ENCODE measurements around the gene ENDOU. TPM values are rescaled to one million over a fixed set of nuclear protein-coding genes. Genes with fewer than 3 reads are reported as not detected.

The ENDOU gene
- total RNA-seq, 1 donor from 2014 or later: not detected

DNA sequence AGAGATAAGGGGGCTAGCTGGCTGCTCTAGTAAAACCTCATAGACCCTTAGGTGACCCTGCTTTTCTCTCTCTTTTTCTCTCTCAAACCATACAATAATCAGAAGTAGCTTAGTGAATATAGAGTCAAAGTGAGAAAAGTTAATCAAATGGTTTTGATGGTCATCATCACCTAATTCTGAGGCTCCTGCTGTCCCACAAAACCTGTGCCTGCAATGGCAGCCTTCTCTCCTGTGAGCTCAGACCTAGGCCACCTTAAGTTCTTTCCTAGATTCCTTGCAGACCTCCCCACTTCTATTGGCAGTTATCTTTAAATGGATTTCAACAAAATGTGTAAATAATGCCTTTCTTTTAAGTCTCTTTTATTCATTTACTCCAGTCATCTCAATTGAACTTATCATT is 17.9 kb downstream of the ENDOU start:
- TF ChIP-seq, protein P1, sequence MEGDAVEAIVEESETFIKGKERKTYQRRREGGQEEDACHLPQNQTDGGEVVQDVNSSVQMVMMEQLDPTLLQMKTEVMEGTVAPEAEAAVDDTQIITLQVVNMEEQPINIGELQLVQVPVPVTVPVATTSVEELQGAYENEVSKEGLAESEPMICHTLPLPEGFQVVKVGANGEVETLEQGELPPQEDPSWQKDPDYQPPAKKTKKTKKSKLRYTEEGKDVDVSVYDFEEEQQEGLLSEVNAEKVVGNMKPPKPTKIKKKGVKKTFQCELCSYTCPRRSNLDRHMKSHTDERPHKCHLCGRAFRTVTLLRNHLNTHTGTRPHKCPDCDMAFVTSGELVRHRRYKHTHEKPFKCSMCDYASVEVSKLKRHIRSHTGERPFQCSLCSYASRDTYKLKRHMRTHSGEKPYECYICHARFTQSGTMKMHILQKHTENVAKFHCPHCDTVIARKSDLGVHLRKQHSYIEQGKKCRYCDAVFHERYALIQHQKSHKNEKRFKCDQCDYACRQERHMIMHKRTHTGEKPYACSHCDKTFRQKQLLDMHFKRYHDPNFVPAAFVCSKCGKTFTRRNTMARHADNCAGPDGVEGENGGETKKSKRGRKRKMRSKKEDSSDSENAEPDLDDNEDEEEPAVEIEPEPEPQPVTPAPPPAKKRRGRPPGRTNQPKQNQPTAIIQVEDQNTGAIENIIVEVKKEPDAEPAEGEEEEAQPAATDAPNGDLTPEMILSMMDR (IDR thresholded peaks at IDR 0.05): no peak
- no peak overlapping the region for H3K4me3 Mint-ChIP-seq (ENCODE audit: unreplicated experiment)
- H3K27me3 Mint-ChIP-seq (ENCODE audit: low read depth): no peaks in the 10 kb centered on the region
- no peaks in the 10 kb centered on the region for H3K36me3 Mint-ChIP-seq (ENCODE audit: low read depth)
- H3K4me1 Mint-ChIP-seq (ENCODE audit: low read depth): peaks cover 29% of the 10 kb centered on the region
- DNase-seq (ENCODE audit: low spot score): no peak
- no peak overlapping the region for H3K27ac Mint-ChIP-seq (ENCODE audit: unreplicated experiment)
- H3K9me3 Mint-ChIP-seq (ENCODE audit: low read depth): no peaks in the 10 kb centered on the region

DNA sequence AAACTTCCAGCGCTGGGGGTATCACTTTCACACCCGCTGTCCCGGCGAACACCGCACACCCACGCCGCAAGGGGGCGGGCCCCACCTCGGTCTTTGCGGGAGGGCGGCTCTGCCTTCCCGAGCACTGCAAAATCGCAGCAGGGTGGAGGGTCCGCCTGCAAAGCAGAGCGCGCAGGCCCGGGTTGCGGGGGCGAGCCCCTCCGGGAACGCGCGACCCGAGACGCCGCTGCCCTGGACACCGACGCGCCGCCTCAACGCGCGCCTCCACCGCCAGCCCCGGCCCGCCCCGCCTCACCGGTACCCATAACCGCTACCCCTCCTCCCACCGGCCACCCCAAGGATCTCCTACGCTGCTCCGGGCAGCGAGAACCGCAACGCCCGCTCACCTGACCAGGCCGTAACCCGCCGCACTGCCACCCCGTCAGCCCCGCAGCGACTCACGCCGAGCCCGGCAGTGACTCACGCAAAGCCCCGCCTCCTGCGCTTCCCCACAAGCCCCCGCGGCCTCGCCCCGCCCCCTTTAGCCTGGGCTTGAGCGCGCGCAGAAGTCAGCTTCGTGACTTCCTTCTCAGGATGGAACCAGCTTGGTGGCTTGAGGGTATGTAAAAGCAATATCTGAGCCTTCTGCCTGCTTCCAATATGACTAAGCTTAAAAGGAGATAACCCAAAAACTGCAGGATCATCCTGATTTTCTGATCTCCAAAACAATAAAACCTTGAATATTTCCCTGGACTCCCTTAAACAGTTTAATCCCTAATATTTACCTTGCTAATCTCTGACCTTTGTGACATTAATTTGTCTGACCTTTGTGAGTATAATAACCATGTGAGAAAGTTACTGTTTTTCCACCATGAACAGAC is 19.5 kb downstream of the ENDOU start, which contains the start of gene RPAP3:
RPAP3 (minus strand) TSS at position 465 of the 860 bp plus-strand sequence. CDS start 3,190 bp downstream, outside the sequence.
- no peaks in the 10 kb centered on the region for H3K9me3 Mint-ChIP-seq (ENCODE audit: low read depth)
- peak; percentile 97 for DNase-seq (ENCODE audit: low spot score)
- H3K36me3 Mint-ChIP-seq (ENCODE audit: low read depth): no peaks in the 10 kb centered on the region
- H3K27me3 Mint-ChIP-seq (ENCODE audit: low read depth): no peaks in the 10 kb centered on the region
- peaks cover 29% of the 10 kb centered on the region for H3K4me1 Mint-ChIP-seq (ENCODE audit: low read depth)
- H3K27ac Mint-ChIP-seq (ENCODE audit: unreplicated experiment): peak within 1 kb of the TSS; percentile 98
- H3K4me3 Mint-ChIP-seq (ENCODE audit: unreplicated experiment): peak within 1 kb of the TSS; percentile 92
- TF ChIP-seq, protein P1 (IDR thresholded peaks at IDR 0.05): peak; percentile 87

DNA sequence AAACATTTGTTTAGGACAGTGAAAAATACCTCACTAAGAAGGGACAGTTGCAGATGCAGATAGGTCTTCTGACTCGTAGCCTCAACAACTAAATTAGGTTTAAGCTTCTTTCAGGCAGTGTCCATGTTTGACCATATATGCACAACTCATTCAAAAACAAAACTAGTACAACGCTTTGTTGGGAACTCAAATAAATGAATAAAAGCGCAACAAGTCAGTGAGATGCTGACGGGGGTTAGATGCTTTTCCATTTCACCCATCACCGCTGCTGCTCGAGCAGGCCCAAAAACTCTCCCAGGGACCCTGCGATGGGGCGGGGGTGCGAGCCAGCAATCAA is 20.1 kb downstream of the ENDOU start:
- DNase-seq (ENCODE audit: low spot score): no peak
- Mint-ChIP-seq H3K4me1 (ENCODE audit: low read depth) (peaks cover 29% of the 10 kb centered on the region), H3K27me3 (ENCODE audit: low read depth) (no peaks in the 10 kb centered on the region), H3K4me3 (ENCODE audit: unreplicated experiment) (peak overlapping the region; percentile 92), H3K36me3 (ENCODE audit: low read depth) (peaks cover 2% of the 10 kb centered on the region), H3K27ac (ENCODE audit: unreplicated experiment) (peak overlapping the region; percentile 85), H3K9me3 (ENCODE audit: low read depth) (no peaks in the 10 kb centered on the region)
- TF ChIP-seq, protein P1 (IDR thresholded peaks at IDR 0.05): no peak

DNA sequence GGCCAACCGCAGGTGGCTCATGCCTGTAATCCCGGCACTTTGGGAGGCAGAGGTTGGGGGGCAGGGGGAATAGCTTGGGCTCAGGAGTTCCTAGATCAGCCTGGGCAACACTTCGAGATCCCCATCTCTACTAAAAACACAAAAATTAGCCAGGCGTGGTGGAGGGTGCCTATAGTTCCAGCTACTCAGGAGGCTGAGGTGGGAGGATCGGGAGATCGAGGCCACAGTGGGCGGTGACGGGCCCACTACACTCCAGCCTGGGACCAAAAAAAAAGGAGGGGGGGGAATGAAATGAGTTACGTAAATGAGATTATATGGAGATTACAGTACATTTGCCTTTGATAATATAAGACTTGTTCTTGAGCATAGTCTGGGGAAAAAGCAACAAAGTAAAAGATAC is 20.6 kb downstream of the ENDOU start:
- peaks cover 4% of the 10 kb centered on the region for H3K36me3 Mint-ChIP-seq (ENCODE audit: low read depth)
- H3K9me3 Mint-ChIP-seq (ENCODE audit: low read depth): no peaks in the 10 kb centered on the region
- no peaks in the 10 kb centered on the region for H3K27me3 Mint-ChIP-seq (ENCODE audit: low read depth)
- peak overlapping the region; percentile 92 for H3K4me3 Mint-ChIP-seq (ENCODE audit: unreplicated experiment)
- TF ChIP-seq, protein P1 (IDR thresholded peaks at IDR 0.05): no peak
- H3K4me1 Mint-ChIP-seq (ENCODE audit: low read depth): peaks cover 29% of the 10 kb centered on the region
- DNase-seq (ENCODE audit: low spot score): no peak
- peak overlapping the region; percentile 85 for H3K27ac Mint-ChIP-seq (ENCODE audit: unreplicated experiment)

DNA sequence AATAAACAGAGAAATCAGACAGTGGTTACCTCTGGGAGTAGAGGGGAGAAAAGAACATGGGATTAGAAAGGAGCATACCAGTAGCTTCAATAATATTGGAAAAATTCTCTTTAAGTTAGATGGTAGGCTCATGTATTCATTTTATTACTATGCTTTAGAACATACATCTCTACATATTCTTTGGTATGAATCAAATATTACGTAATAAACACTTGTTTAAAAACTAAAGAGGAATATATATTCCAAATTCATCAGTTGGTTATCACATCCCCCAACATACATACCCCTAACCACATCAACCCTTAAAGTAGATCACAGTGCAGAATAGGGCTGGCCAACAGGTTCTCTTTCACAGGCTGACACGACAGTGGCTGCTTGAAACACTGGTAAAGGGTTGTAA is 25.0 kb downstream of the ENDOU start:
- Mint-ChIP-seq H3K36me3 (ENCODE audit: low read depth) (peaks cover 13% of the 10 kb centered on the region), H3K27me3 (ENCODE audit: low read depth) (no peaks in the 10 kb centered on the region), H3K4me1 (ENCODE audit: low read depth) (peaks cover 19% of the 10 kb centered on the region), H3K4me3 (ENCODE audit: unreplicated experiment) (no peak overlapping the region), H3K27ac (ENCODE audit: unreplicated experiment) (no peak overlapping the region), H3K9me3 (ENCODE audit: low read depth) (no peaks in the 10 kb centered on the region)
- TF ChIP-seq, protein P1 (IDR thresholded peaks at IDR 0.05): no peak
- no peak for DNase-seq (ENCODE audit: low spot score)
